Prostate gland (tissue), 2 donors: ENCODE measurements around the gene GRK1.

Experiments used
- CTCF ChIP-seq, 4 experiments: fragments of 200-600 bp in 2 of 4; fragments of 450-650 bp in 2 of 4; sonication (generic) in 2 of 4; IDR thresholded peaks; 1 replicate in 3 of 4; 2 replicates in 1 of 4; pipeline ENCODE4 v1.5.1; 2016 to 2019; ENCODE audit warnings: antibody characterized with exemption in 4 of 4, mild to moderate bottlenecking in 2 of 4, moderate library complexity in 2 of 4
- POLR2A ChIP-seq: fragments of 450-650 bp; IDR thresholded peaks from one replicate; pipeline ENCODE4 v1.6.1; 2016; ENCODE audit warnings: antibody characterized with exemption, mild to moderate bottlenecking

- TF ChIP-seq CTCF (IDR thresholded peaks at IDR 0.05) (no peak), POLR2A (no peak)
These were observed 102.9 kb downstream of the GRK1 start for GRCh38 chr13:113769881-113770280.
